ENCODE results near the gene DNAH6.

DNAH6 gene

DNA sequence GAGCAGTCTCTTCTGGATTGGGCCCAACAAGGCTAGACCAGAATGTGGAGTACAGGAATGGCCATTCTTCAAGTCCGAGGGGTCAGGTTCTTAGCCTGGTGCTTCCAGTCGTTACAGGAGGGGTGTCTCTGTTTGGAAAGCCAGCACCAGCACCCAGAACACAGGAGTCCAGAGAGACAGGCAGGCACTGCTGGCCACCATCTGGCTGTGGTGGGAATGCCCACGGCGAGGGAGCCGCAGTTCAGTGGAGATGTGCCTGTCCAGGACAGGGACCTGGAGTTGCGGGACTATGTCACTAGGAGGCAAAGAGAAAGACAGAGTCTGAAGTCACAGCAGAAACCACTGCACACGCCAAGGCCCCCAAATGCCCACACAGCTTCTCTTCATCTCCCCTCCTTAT is 305.5 kb downstream of the DNAH6 start:
- no peaks in the 10 kb centered on the region for H3K79me1 ChIP-seq (ENCODE audit: low read depth, low read length)
- no peak overlapping the region for H4K8ac ChIP-seq (ENCODE audit: low read depth, low read length)
- H3K23ac ChIP-seq (ENCODE audit: low read depth, low read length, poor library complexity) = no peak overlapping the region
- DNase-seq (ENCODE audit: low spot score) = no peak
- no peak overlapping the region for H3K14ac ChIP-seq (ENCODE audit: low read length)
- no peaks in the 10 kb centered on the region for H3K9me3 ChIP-seq (replicated peaks in 1 of 2; ENCODE audit: control insufficient read depth in 2 of 2, insufficient read depth in 1 of 2, low read depth in 1 of 2, low read length in 2 of 2)
- no peak overlapping the region for H3K4me2 ChIP-seq (ENCODE audit: insufficient read depth, low read length, poor library complexity, severe bottlenecking)
- H2BK5ac ChIP-seq (ENCODE audit: low read length) = no peak overlapping the region
- no peaks in the 10 kb centered on the region for H3K4me1 ChIP-seq (ENCODE audit: control insufficient read depth in 2 of 2, insufficient read depth in 1 of 2, low read depth in 1 of 2, low read length in 2 of 2)
- no peak overlapping the region for H2BK15ac ChIP-seq (ENCODE audit: low read length)
- WGBS, 2 donors (ENCODE audit: extremely low coverage in 2 of 2, insufficient read length in 2 of 2, insufficient replicate concordance in 1 of 2) = no CpG with 5 or more reads among the region's 7 CpGs
- H3K18ac ChIP-seq (ENCODE audit: low read length) = peak overlapping the region; percentile 63
- no peaks in the 10 kb centered on the region for H3K36me3 ChIP-seq (replicated peaks in 1 of 2; ENCODE audit: control insufficient read depth in 2 of 2, insufficient read depth in 2 of 2, low read length in 2 of 2)
- H2BK120ac ChIP-seq (ENCODE audit: low read depth, low read length) = no peak overlapping the region
- H3K4me3 ChIP-seq (ENCODE audit: low read length in 2 of 2) = no peak overlapping the region
- no peak overlapping the region for H3K27ac ChIP-seq (replicated peaks; ENCODE audit: low read length)
- no peak overlapping the region for H4K91ac ChIP-seq (ENCODE audit: low read depth, low read length, poor library complexity)
- peaks cover 0 to 3% (median 0%) of the 10 kb centered on the region in 3 experiments for H3K27me3 ChIP-seq (ENCODE audit: control insufficient read depth in 3 of 3, insufficient read depth in 3 of 3, low read depth in 1 of 3, low read length in 3 of 3)
- H2AK5ac ChIP-seq (ENCODE audit: low read depth, low read length) = no peak overlapping the region
- H3K4ac ChIP-seq (ENCODE audit: low read length) = no peak overlapping the region
- no peak overlapping the region for H2AFZ ChIP-seq (ENCODE audit: low read length)
- H3K9ac ChIP-seq (ENCODE audit: low read depth, low read length, poor library complexity) = no peak overlapping the region
- H2BK12ac ChIP-seq (ENCODE audit: low read length) = no peak overlapping the region

DNA sequence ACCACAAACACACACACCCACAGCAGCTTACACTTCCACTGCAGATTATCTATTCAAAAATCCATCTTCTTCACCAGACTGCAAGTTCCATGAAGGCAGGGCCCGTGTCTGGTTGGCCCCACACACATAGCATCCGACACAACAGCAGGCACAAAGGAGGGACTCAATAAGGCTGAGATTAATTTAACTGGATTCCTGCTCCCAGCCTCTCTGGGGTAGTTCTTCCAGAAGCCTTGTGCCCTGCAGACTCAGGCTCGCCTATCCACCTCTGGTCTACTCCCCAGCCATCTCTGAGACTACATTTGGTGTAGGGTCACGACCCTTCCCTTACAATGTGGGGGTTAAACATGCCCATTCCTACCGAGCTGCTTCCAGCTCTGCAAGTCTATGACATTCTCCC is 306.9 kb downstream of the DNAH6 start:
- Histone ChIP-seq H2AK5ac (ENCODE audit: low read depth, low read length) (no peak overlapping the region), H3K4me2 (ENCODE audit: insufficient read depth, low read length, poor library complexity, severe bottlenecking) (no peak overlapping the region), H3K9ac (ENCODE audit: low read depth, low read length, poor library complexity) (no peak overlapping the region), H3K36me3 (replicated peaks in 1 of 2; ENCODE audit: control insufficient read depth in 2 of 2, insufficient read depth in 2 of 2, low read length in 2 of 2) (no peaks in the 10 kb centered on the region), H3K4me1 (ENCODE audit: control insufficient read depth in 2 of 2, insufficient read depth in 1 of 2, low read depth in 1 of 2, low read length in 2 of 2) (no peaks in the 10 kb centered on the region), H2BK12ac (ENCODE audit: low read length) (no peak overlapping the region), H3K4ac (ENCODE audit: low read length) (no peak overlapping the region), H2BK15ac (ENCODE audit: low read length) (no peak overlapping the region), H3K27ac (replicated peaks; ENCODE audit: low read length) (no peak overlapping the region), H3K14ac (ENCODE audit: low read length) (no peak overlapping the region), H3K79me1 (ENCODE audit: low read depth, low read length) (no peaks in the 10 kb centered on the region), H2AFZ (ENCODE audit: low read length) (no peak overlapping the region), H3K23ac (ENCODE audit: low read depth, low read length, poor library complexity) (no peak overlapping the region), H2BK120ac (ENCODE audit: low read depth, low read length) (no peak overlapping the region), H3K27me3 (ENCODE audit: control insufficient read depth in 3 of 3, insufficient read depth in 3 of 3, low read depth in 1 of 3, low read length in 3 of 3) (peaks cover 0 to 3% (median 0%) of the 10 kb centered on the region in 3 experiments), H4K8ac (ENCODE audit: low read depth, low read length) (no peak overlapping the region), H2BK5ac (ENCODE audit: low read length) (no peak overlapping the region), H3K4me3 (ENCODE audit: low read length in 2 of 2) (no peak overlapping the region), H3K18ac (ENCODE audit: low read length) (no peak overlapping the region), H4K91ac (ENCODE audit: low read depth, low read length, poor library complexity) (no peak overlapping the region), H3K9me3 (replicated peaks in 1 of 2; ENCODE audit: control insufficient read depth in 2 of 2, insufficient read depth in 1 of 2, low read depth in 1 of 2, low read length in 2 of 2) (no peaks in the 10 kb centered on the region)
- no peak for DNase-seq (ENCODE audit: low spot score)
- no CpG with 5 or more reads among the region's 5 CpGs for WGBS, 2 donors (ENCODE audit: extremely low coverage in 2 of 2, insufficient read length in 2 of 2, insufficient replicate concordance in 1 of 2)

DNA sequence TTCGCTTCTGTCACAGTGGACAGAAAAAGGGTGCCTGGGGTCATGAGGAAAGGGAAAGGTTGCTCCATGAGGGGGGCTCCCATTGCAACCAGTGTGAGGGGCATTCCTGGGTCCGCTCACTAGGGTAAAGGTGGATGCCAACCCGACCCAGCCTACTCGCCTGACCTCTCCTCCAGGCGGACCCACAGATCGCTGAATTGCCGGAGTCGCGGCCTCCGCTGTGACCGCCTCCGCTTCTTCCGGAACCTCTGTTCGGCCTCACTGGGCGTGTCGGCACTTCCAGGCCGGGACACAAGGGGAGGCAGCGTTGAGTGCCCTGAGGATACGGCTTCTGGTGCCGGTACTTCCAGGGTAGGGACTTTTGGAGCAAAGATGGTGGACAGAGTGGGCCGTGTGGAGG is 307.5 kb downstream of the DNAH6 start:
- H2BK5ac ChIP-seq (ENCODE audit: low read length) = no peak overlapping the region
- no peak overlapping the region for H2BK15ac ChIP-seq (ENCODE audit: low read length)
- no peak overlapping the region for H3K4ac ChIP-seq (ENCODE audit: low read length)
- H3K9ac ChIP-seq (ENCODE audit: low read depth, low read length, poor library complexity) = no peak overlapping the region
- no CpG with 5 or more reads among the region's 21 CpGs for WGBS, 2 donors (ENCODE audit: extremely low coverage in 2 of 2, insufficient read length in 2 of 2, insufficient replicate concordance in 1 of 2)
- H2AFZ ChIP-seq (ENCODE audit: low read length) = no peak overlapping the region
- H4K8ac ChIP-seq (ENCODE audit: low read depth, low read length) = no peak overlapping the region
- H2AK5ac ChIP-seq (ENCODE audit: low read depth, low read length) = no peak overlapping the region
- no peak overlapping the region for H3K27ac ChIP-seq (replicated peaks; ENCODE audit: low read length)
- H3K9me3 ChIP-seq (replicated peaks in 1 of 2; ENCODE audit: control insufficient read depth in 2 of 2, insufficient read depth in 1 of 2, low read depth in 1 of 2, low read length in 2 of 2) = no peaks in the 10 kb centered on the region
- no peak overlapping the region for H2BK12ac ChIP-seq (ENCODE audit: low read length)
- DNase-seq (ENCODE audit: low spot score) = no peak
- H3K27me3 ChIP-seq (ENCODE audit: control insufficient read depth in 3 of 3, insufficient read depth in 3 of 3, low read depth in 1 of 3, low read length in 3 of 3) = peaks cover 0 to 3% (median 0%) of the 10 kb centered on the region in 3 experiments
- no peaks in the 10 kb centered on the region for H3K4me1 ChIP-seq (ENCODE audit: control insufficient read depth in 2 of 2, insufficient read depth in 1 of 2, low read depth in 1 of 2, low read length in 2 of 2)
- no peak overlapping the region for H3K4me3 ChIP-seq (ENCODE audit: low read length in 2 of 2)
- H3K79me1 ChIP-seq (ENCODE audit: low read depth, low read length) = no peaks in the 10 kb centered on the region
- H3K36me3 ChIP-seq (replicated peaks in 1 of 2; ENCODE audit: control insufficient read depth in 2 of 2, insufficient read depth in 2 of 2, low read length in 2 of 2) = no peaks in the 10 kb centered on the region
- no peak overlapping the region for H2BK120ac ChIP-seq (ENCODE audit: low read depth, low read length)
- no peak overlapping the region for H4K91ac ChIP-seq (ENCODE audit: low read depth, low read length, poor library complexity)
- no peak overlapping the region for H3K14ac ChIP-seq (ENCODE audit: low read length)
- H3K18ac ChIP-seq (ENCODE audit: low read length) = no peak overlapping the region
- no peak overlapping the region for H3K4me2 ChIP-seq (ENCODE audit: insufficient read depth, low read length, poor library complexity, severe bottlenecking)
- no peak overlapping the region for H3K23ac ChIP-seq (ENCODE audit: low read depth, low read length, poor library complexity)

DNA sequence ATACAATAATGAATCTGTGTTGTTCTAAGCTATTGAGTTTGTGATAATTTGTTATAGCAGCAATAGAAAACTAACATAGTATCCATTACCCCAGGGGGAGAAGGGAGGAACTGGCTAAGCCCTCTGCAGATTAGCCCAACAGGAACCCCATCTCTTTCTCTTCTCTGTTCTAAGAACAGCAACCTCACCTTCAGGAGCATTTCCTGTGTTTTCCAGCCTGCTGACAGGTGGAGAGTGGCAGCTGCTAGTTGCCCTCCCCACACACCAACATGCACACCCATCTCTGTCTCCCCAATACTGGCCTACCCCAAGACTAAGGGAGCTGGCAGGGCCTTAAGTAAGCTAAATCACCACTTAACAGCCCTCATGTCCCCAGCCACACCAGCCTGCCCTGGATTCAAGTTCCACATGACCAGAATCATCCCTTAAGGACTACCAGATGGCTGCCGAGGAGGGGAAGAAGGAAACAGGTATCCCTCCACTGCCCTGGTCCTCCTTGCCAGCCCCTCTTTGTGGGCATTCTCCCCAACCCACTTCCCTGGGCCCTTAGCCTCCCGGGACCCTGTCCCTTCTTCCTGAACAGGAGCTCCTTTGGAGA is 311.8 kb downstream of the DNAH6 start:
- H3K9me3 ChIP-seq (replicated peaks in 1 of 2; ENCODE audit: control insufficient read depth in 2 of 2, insufficient read depth in 1 of 2, low read depth in 1 of 2, low read length in 2 of 2) = peaks cover 0 to 5% of the 10 kb centered on the region in 2 donors
- H3K9ac ChIP-seq (ENCODE audit: low read depth, low read length, poor library complexity) = no peak overlapping the region
- H2AFZ ChIP-seq (ENCODE audit: low read length) = no peak overlapping the region
- no peak overlapping the region for H2BK120ac ChIP-seq (ENCODE audit: low read depth, low read length)
- H3K4me2 ChIP-seq (ENCODE audit: insufficient read depth, low read length, poor library complexity, severe bottlenecking) = no peak overlapping the region
- H3K27ac ChIP-seq (replicated peaks; ENCODE audit: low read length) = no peak overlapping the region
- WGBS, 2 donors (ENCODE audit: extremely low coverage in 2 of 2, insufficient read length in 2 of 2, insufficient replicate concordance in 1 of 2) = no CpG with 5 or more reads among the region's 2 CpGs
- no peak overlapping the region for H2BK15ac ChIP-seq (ENCODE audit: low read length)
- H3K4me3 ChIP-seq (ENCODE audit: low read length in 2 of 2) = no peak overlapping the region
- no peak overlapping the region for H3K23ac ChIP-seq (ENCODE audit: low read depth, low read length, poor library complexity)
- H2BK5ac ChIP-seq (ENCODE audit: low read length) = no peak overlapping the region
- H3K4ac ChIP-seq (ENCODE audit: low read length) = no peak overlapping the region
- peaks cover 0 to 4% of the 10 kb centered on the region in 2 donors for H3K36me3 ChIP-seq (replicated peaks in 1 of 2; ENCODE audit: control insufficient read depth in 2 of 2, insufficient read depth in 2 of 2, low read length in 2 of 2)
- no peak overlapping the region for H3K18ac ChIP-seq (ENCODE audit: low read length)
- H4K91ac ChIP-seq (ENCODE audit: low read depth, low read length, poor library complexity) = no peak overlapping the region
- no peak overlapping the region for H3K14ac ChIP-seq (ENCODE audit: low read length)
- no peak overlapping the region for H4K8ac ChIP-seq (ENCODE audit: low read depth, low read length)
- no peak for DNase-seq (ENCODE audit: low spot score)
- peaks cover 4% of the 10 kb centered on the region for H3K79me1 ChIP-seq (ENCODE audit: low read depth, low read length)
- no peak overlapping the region for H2AK5ac ChIP-seq (ENCODE audit: low read depth, low read length)
- peaks cover 0 to 4% (median 0%) of the 10 kb centered on the region in 3 experiments for H3K27me3 ChIP-seq (ENCODE audit: control insufficient read depth in 3 of 3, insufficient read depth in 3 of 3, low read depth in 1 of 3, low read length in 3 of 3)
- no peak overlapping the region for H2BK12ac ChIP-seq (ENCODE audit: low read length)
- peaks cover 1 to 12% of the 10 kb centered on the region in 2 donors for H3K4me1 ChIP-seq (ENCODE audit: control insufficient read depth in 2 of 2, insufficient read depth in 1 of 2, low read depth in 1 of 2, low read length in 2 of 2)

All from neuronal stem cell (in vitro differentiated cells).